NT2/D1 (cell line): ENCODE data around the gene EEA1.

Experiments
- YY1 ChIP-seq: IDR thresholded peaks from 2 replicates; pipeline ENCODE4 v1.6.1; 2011; ENCODE audit not compliant: insufficient read length, insufficient read depth
- ZNF274 ChIP-seq: IDR thresholded peaks from 2 replicates; pipeline ENCODE4 v1.6.1; 2011; ENCODE audit warnings: mild to moderate bottlenecking, low read depth, low read length

GRCh38 chr12:92743026-92743425 is 186.1 kb downstream of the EEA1 start:
- TF ChIP-seq YY1 (no peak), ZNF274 (no peak)
